HepG2 (cell line): ENCODE measurements around the gene NFKB2. TPM values are rescaled to one million over a fixed set of nuclear protein-coding genes. Genes with fewer than 3 reads are reported as not detected.

ENCODE experiments used
- BCL6 ChIP-seq: IDR thresholded peaks from 2 replicates; pipeline ENCODE4 v1.6.1; 2016; ENCODE audit warnings: missing genetic modification reagents, missing compliant biosample characterization
- HHEX ChIP-seq: IDR thresholded peaks from 2 replicates; pipeline ENCODE4 v1.6.1; 2016; ENCODE audit warnings: control low read depth
- KDM5A ChIP-seq: fragments of 200-600 bp; sonication (generic); IDR thresholded peaks from 2 replicates; pipeline ENCODE4 v1.7.0; 2018; ENCODE audit warnings: antibody characterized with exemption, mild to moderate bottlenecking, low read length, borderline replicate concordance
- KMT2B ChIP-seq: IDR thresholded peaks from 2 replicates; pipeline ENCODE4 v1.6.1; 2016; ENCODE audit warnings: missing genetic modification reagents, missing compliant biosample characterization
- MTA3 ChIP-seq: sonication (generic); formaldehyde crosslinking; IDR thresholded peaks from 2 replicates; pipeline ENCODE4 v1.4.0; 2020; ENCODE audit warnings: missing genetic modification reagents
- MYNN ChIP-seq: sonication (generic); formaldehyde crosslinking; IDR thresholded peaks from 2 replicates; pipeline ENCODE4 v1.4.0; 2020; ENCODE audit warnings: mild to moderate bottlenecking, low read depth, missing genetic modification reagents
- NONO ChIP-seq, 2 experiments: fragments of 450-650 bp in 1 of 2; sonication (generic) in 1 of 2; formaldehyde crosslinking in 1 of 2; IDR thresholded peaks in 1 of 2; conservative IDR thresholded peaks in 1 of 2; 2 replicates each; pipeline versions ENCODE4 v1.6.1 to v1.8.0; 2017 to 2022; ENCODE audit warnings: mild to moderate bottlenecking in 1 of 2, missing genetic modification reagents in 1 of 2, moderate library complexity in 1 of 2
- PHF21A ChIP-seq: sonication (generic); formaldehyde crosslinking; IDR thresholded peaks from 2 replicates; pipeline ENCODE4 v1.5.0; 2020; ENCODE audit warnings: mild to moderate bottlenecking, missing genetic modification reagents
- PHF8 ChIP-seq: sonication (generic); formaldehyde crosslinking; IDR thresholded peaks from 2 replicates; pipeline ENCODE4 v1.5.0; 2020; ENCODE audit warnings: missing genetic modification reagents
- PITX1 ChIP-seq: sonication (generic); formaldehyde crosslinking; IDR thresholded peaks from 2 replicates; pipeline ENCODE4 v1.5.1; 2020; ENCODE audit warnings: mild to moderate bottlenecking, missing genetic modification reagents
- POLR2AphosphoS2 ChIP-seq: IDR thresholded peaks from 2 replicates; pipeline ENCODE4 v1.6.1; 2011; ENCODE audit warnings: low read depth, low read length, improper control_type of control experiment
- RFX5 ChIP-seq: IDR thresholded peaks from 2 replicates; pipeline ENCODE4 v1.6.1; 2011; ENCODE audit warnings: low read depth, low read length, improper control_type of control experiment
- SIX4 ChIP-seq: sonication (generic); formaldehyde crosslinking; IDR thresholded peaks from 2 replicates; pipeline ENCODE4 v1.4.0; 2020; ENCODE audit warnings: missing genetic modification reagents
- TRIM24 ChIP-seq: sonication (generic); formaldehyde crosslinking; IDR thresholded peaks from 2 replicates; pipeline ENCODE4 v1.8.0; 2022; ENCODE audit warnings: mild to moderate bottlenecking, missing genetic modification reagents
- ZMAT3 ChIP-seq: sonication (generic); formaldehyde crosslinking; conservative IDR thresholded peaks from 2 replicates; pipeline ENCODE4 v1.7.0; 2021; ENCODE audit warnings: missing genetic modification reagents
- ZNF121 ChIP-seq: sonication (generic); formaldehyde crosslinking; IDR thresholded peaks from 2 replicates; pipeline ENCODE4 v1.5.0; 2020; ENCODE audit warnings: mild to moderate bottlenecking, missing genetic modification reagents
- ZNF207 ChIP-seq: fragments of 450-650 bp; IDR thresholded peaks from 2 replicates; pipeline ENCODE4 v1.6.1; 2016; ENCODE audit warnings: antibody characterized with exemption, borderline replicate concordance
- ZNF264 ChIP-seq: sonication (generic); formaldehyde crosslinking; IDR thresholded peaks from 2 replicates; pipeline ENCODE4 v1.4.0; 2020; ENCODE audit warnings: missing genetic modification reagents
- ZNF430 ChIP-seq: sonication (generic); formaldehyde crosslinking; IDR thresholded peaks from 2 replicates; pipeline ENCODE4 v1.9.0; 2021; ENCODE audit warnings: mild to moderate bottlenecking, missing genetic modification reagents
- ZNF562 ChIP-seq: sonication (generic); formaldehyde crosslinking; IDR thresholded peaks from 2 replicates; pipeline ENCODE4 v1.8.0; 2022; ENCODE audit warnings: missing genetic modification reagents, borderline replicate concordance
- ZNF792 ChIP-seq: IDR thresholded peaks from 2 replicates; pipeline ENCODE4 v1.6.1; 2016
- ZSCAN25 ChIP-seq: sonication (generic); formaldehyde crosslinking; IDR thresholded peaks from 2 replicates; pipeline ENCODE4 v1.8.0; 2022; ENCODE audit warnings: mild to moderate bottlenecking, missing genetic modification reagents
- polyA plus RNA-seq, 8 experiments: library from polyadenylated mRNA; depleted of rRNA in 3 of 8; stranded (reverse) in 7 of 8; unstranded in 1 of 8; fragments of >200 nt; fragmentation: Illumina TruSeq in 4 of 8; extraction: Trizol in 4 of 8; gene quantifications; 2 replicates each; pipeline versions ENCODE4 v1.2.1 to v1.2.3, GENCODE V29; 2011 to 2016; ENCODE audit warnings: low read depth in 4 of 8, missing spikeins in 1 of 8, mixed read lengths in 1 of 8; ENCODE audit not compliant: insufficient read depth in 1 of 8
- total RNA-seq, 5 experiments: library from RNA; depleted of rRNA; stranded (reverse); fragments of >200 nt; fragmentation: Illumina TruSeq; extraction: Trizol; gene quantifications; 2 replicates each; pipeline ENCODE4 v1.2.3, GENCODE V29; 2016; ENCODE audit warnings: low read depth in 1 of 5
- TF ChIP-seq, protein P1 (sequence below): sonication (generic); formaldehyde crosslinking; IDR thresholded peaks from 2 replicates; pipeline ENCODE4 v1.4.0; 2020; ENCODE audit warnings: mild to moderate bottlenecking, missing genetic modification reagents
- TF ChIP-seq, protein P2 (sequence below): sonication (generic); formaldehyde crosslinking; IDR thresholded peaks from 2 replicates; pipeline ENCODE4 v1.8.1; 2023; ENCODE audit warnings: mild to moderate bottlenecking, missing genetic modification reagents

The NFKB2 gene
- total and polyA plus RNA-seq, 2 of the 13 experiments (the other 11 are each of a cell fraction or from before 2014, with no cell fraction given) = 7.7 to 12.5 TPM

DNA sequence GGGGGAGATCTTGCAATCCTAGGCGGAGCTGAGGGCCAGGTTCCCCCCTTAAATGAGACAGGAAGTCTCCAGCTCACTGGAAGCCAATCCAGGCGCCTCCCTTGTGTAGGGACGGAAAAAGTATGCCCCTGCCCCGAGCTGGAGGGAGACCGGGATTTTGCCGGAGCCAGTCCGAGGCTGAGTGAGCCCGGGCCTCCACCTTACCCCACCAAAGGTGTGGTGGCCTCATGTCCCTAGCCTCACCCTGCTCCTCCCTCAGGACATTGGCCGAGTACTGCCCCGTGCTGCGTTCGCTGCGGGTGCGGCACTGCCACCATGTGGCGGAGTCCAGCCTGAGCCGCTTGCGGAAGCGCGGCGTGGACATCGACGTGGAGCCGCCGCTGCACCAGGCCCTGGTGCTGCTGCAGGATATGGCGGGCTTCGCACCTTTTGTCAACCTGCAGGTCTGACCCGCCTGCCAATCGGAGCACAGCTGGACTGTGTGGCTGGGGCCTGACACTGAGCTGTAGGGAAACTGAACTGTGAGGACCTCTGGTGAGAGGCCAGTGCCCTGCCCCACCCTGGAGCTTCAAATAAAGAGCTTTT lies 27.1 kb downstream of the NFKB2 start (continued):
- TF ChIP-seq, protein P1, sequence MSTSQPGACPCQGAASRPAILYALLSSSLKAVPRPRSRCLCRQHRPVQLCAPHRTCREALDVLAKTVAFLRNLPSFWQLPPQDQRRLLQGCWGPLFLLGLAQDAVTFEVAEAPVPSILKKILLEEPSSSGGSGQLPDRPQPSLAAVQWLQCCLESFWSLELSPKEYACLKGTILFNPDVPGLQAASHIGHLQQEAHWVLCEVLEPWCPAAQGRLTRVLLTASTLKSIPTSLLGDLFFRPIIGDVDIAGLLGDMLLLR (CRISPR knock-in tag) = peak; percentile 74
- TF ChIP-seq MTA3 (CRISPR knock-in tag) (no peak), ZNF792 (peak; percentile 83), ZNF430 (CRISPR knock-in tag) (peak; percentile 87), PHF21A (peak; percentile 75), KDM5A (no peak), PHF8 (peak; percentile 62), NONO (IDR thresholded peaks at IDR 0.05) (no peak), NONO (CRISPR knock-in tag; conservative IDR thresholded peaks at IDR 0.05) (peak; percentile 91), ZNF562 (CRISPR knock-in tag) (no peak), HHEX (CRISPR knock-in tag) (no peak), BCL6 (CRISPR knock-in tag) (peak; percentile 42; the same call in 1 of the 2 replicates), RFX5 (no peak), PITX1 (CRISPR knock-in tag) (peak; percentile 85; the same call in 1 of the 2 replicates), ZNF264 (CRISPR knock-in tag) (0 out of 2 replicates have a peak, but pooled peaks have one; percentile 60), ZNF121 (CRISPR knock-in tag) (peak; percentile 91), TRIM24 (CRISPR knock-in tag) (no peak), SIX4 (CRISPR knock-in tag) (no peak), ZNF207 (no peak), POLR2AphosphoS2 (no peak), KMT2B (0 out of 2 replicates have a peak, but pooled peaks have one; percentile 55), ZMAT3 (CRISPR knock-in tag) (peak; percentile 77), MYNN (no peak; the same call in 1 of the 2 replicates), ZSCAN25 (CRISPR knock-in tag) (peak; percentile 55; the same call in 1 of the 2 replicates)
- TF ChIP-seq, protein P2, sequence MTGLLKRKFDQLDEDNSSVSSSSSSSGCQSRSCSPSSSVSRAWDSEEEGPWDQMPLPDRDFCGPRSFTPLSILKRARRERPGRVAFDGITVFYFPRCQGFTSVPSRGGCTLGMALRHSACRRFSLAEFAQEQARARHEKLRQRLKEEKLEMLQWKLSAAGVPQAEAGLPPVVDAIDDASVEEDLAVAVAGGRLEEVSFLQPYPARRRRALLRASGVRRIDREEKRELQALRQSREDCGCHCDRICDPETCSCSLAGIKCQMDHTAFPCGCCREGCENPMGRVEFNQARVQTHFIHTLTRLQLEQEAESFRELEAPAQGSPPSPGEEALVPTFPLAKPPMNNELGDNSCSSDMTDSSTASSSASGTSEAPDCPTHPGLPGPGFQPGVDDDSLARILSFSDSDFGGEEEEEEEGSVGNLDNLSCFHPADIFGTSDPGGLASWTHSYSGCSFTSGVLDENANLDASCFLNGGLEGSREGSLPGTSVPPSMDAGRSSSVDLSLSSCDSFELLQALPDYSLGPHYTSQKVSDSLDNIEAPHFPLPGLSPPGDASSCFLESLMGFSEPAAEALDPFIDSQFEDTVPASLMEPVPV = no peak
